ENCODE data around the gene NR4A3. TPM values are rescaled to one million over a fixed set of nuclear protein-coding genes. Genes with fewer than 3 reads are reported as not detected.

NR4A3 gene
- polyA plus RNA-seq, 1 donor (not counting 4 experiments of a cell fraction or from before 2014, with no cell fraction given): 0.16 TPM

GRCh38 chr9:99845063-99845462, 23.4 kb downstream of the NR4A3 start:
- dilution Hi-C loops (cut with MboI; ENCODE audit: extremely low pct_ligation_motif_present, low sequenced_read_pairs): no loop called here
- H3K4me1 ChIP-seq (ENCODE audit: control insufficient read depth, extremely low read depth, insufficient read depth, low read length): no peaks in the 10 kb centered on the region
- no peak for DNase-seq (ENCODE audit: low read depth, low spot score)
- H3K36me3 ChIP-seq (ENCODE audit: control insufficient read depth in 2 of 2, extremely low read depth in 1 of 2, insufficient read depth in 2 of 2, low read length in 2 of 2): no peaks in the 10 kb centered on the region
- no peaks in the 10 kb centered on the region for H3K79me2 ChIP-seq (ENCODE audit: control insufficient read depth, insufficient read depth, low read length)
- H3K9me3 ChIP-seq (ENCODE audit: control insufficient read depth, low read depth, low read length): no peaks in the 10 kb centered on the region
- H3K9me1 ChIP-seq (ENCODE audit: control insufficient read depth, extremely low read depth, insufficient read depth, low read length): no peaks in the 10 kb centered on the region
- no peaks in the 10 kb centered on the region for H4K20me1 ChIP-seq (ENCODE audit: control insufficient read depth, extremely low read depth, insufficient read depth, low read length)
- H3K4me2 ChIP-seq (ENCODE audit: control insufficient read depth, extremely low read depth, insufficient read depth, low read depth, low read length): no peak overlapping the region
- H3K9ac ChIP-seq (ENCODE audit: control insufficient read depth, extremely low read depth, insufficient read depth, low read length): no peak overlapping the region
- TF ChIP-seq CTCF (optimal IDR thresholded peaks at IDR 0.05 in 1 of 3, IDR thresholded peaks at IDR 0.05 in 1 of 3, conservative IDR thresholded peaks at IDR 0.05 in 1 of 3; ENCODE audit: extremely low read depth in 1 of 3, insufficient read depth in 2 of 3, low read length in 3 of 3) (no peak), EZH2 (IDR thresholded peaks at IDR 0.05; ENCODE audit: low read length) (no peak)
- no peak overlapping the region for H3K27ac ChIP-seq (ENCODE audit: control insufficient read depth, insufficient read depth, low read length)
- no peak for FAIRE-seq
- peaks cover 3% of the 10 kb centered on the region for H3K27me3 ChIP-seq (ENCODE audit: control insufficient read depth, extremely low read depth, insufficient read depth, low read length)
- H3K4me3 ChIP-seq (ENCODE audit: control insufficient read depth in 2 of 3, extremely low read depth in 1 of 3, insufficient read depth in 2 of 3, low read depth in 1 of 3, low read length in 3 of 3): no peak overlapping the region
- no peak overlapping the region for H2AFZ ChIP-seq (ENCODE audit: control insufficient read depth, low read length)

DNA sequence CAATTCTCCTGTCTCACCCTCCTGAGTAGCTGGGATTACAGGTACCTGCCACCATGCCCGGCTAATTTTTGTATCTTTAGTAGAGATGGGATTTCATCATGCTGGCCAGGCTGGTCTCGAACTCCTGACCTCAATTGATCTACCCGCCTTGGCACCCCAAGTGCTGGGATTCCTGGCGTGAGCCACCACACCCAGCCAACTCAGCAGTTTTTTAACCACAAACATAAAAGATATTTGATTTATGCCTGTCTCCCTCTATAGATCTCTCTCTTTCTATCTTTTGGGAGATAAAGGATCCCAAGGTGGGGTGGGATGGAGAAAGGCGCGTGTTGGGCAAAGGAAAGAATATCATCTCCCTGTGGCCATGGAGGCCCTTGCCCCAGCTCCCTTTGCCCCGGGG, 26.8 kb downstream of the NR4A3 start:
- H3K4me2 ChIP-seq (ENCODE audit: control insufficient read depth, extremely low read depth, insufficient read depth, low read depth, low read length): no peak overlapping the region
- H3K27me3 ChIP-seq (ENCODE audit: control insufficient read depth, extremely low read depth, insufficient read depth, low read length): peaks cover 3% of the 10 kb centered on the region
- no peaks in the 10 kb centered on the region for H3K79me2 ChIP-seq (ENCODE audit: control insufficient read depth, insufficient read depth, low read length)
- dilution Hi-C loops (cut with MboI; ENCODE audit: extremely low pct_ligation_motif_present, low sequenced_read_pairs): no loop called here
- no peaks in the 10 kb centered on the region for H4K20me1 ChIP-seq (ENCODE audit: control insufficient read depth, extremely low read depth, insufficient read depth, low read length)
- H3K4me1 ChIP-seq (ENCODE audit: control insufficient read depth, extremely low read depth, insufficient read depth, low read length): no peaks in the 10 kb centered on the region
- no peak for FAIRE-seq
- no peaks in the 10 kb centered on the region for H3K9me1 ChIP-seq (ENCODE audit: control insufficient read depth, extremely low read depth, insufficient read depth, low read length)
- no peak overlapping the region for H3K9ac ChIP-seq (ENCODE audit: control insufficient read depth, extremely low read depth, insufficient read depth, low read length)
- H3K4me3 ChIP-seq (ENCODE audit: control insufficient read depth in 2 of 3, extremely low read depth in 1 of 3, insufficient read depth in 2 of 3, low read depth in 1 of 3, low read length in 3 of 3): no peak overlapping the region
- DNase-seq (ENCODE audit: low read depth, low spot score): no peak
- H2AFZ ChIP-seq (ENCODE audit: control insufficient read depth, low read length): no peak overlapping the region
- H3K27ac ChIP-seq (ENCODE audit: control insufficient read depth, insufficient read depth, low read length): no peak overlapping the region
- H3K36me3 ChIP-seq (ENCODE audit: control insufficient read depth in 2 of 2, extremely low read depth in 1 of 2, insufficient read depth in 2 of 2, low read length in 2 of 2): no peaks in the 10 kb centered on the region
- no peak for TF ChIP-seq CTCF (optimal IDR thresholded peaks at IDR 0.05 in 1 of 3, IDR thresholded peaks at IDR 0.05 in 1 of 3, conservative IDR thresholded peaks at IDR 0.05 in 1 of 3; ENCODE audit: extremely low read depth in 1 of 3, insufficient read depth in 2 of 3, low read length in 3 of 3)
- TF ChIP-seq EZH2 (IDR thresholded peaks at IDR 0.05; ENCODE audit: low read length): no peak
- H3K9me3 ChIP-seq (ENCODE audit: control insufficient read depth, low read depth, low read length): no peaks in the 10 kb centered on the region

Measured in keratinocyte (primary cell).